Activated CD4-positive, alpha-beta T cell treated with anti-CD3 and anti-CD28 coated beads, Interleukin-2, amount 50 U/mL, for 48 hours (primary cell): ENCODE results near the gene DROSHA.
A peak's percentile ranks its signal among the peaks of the same experiment; 100 is the strongest.
"Not testable (repeated sequence)": the region's sequence is repeated elsewhere in the genome, so short reads cannot be mapped to it uniquely, and the experiment has no call there.

Experiments
- DNase-seq, 2 experiments: peaks; one replicate each; pipeline ENCODE4 v3.0.0-alpha.2; 2020

Gene DROSHA

GRCh38 chr5:31531888-31532547 is at the start of gene DROSHA, which contains the start of gene C5orf22:
TSS of gene DROSHA (minus strand) at chr5:31532093. CDS start at chr5:31529059, 3,034 bp downstream.
TSS of gene C5orf22 (plus strand) at chr5:31532301. CDS start at chr5:31532393, 92 bp downstream.
- peak; percentile 94 to 95 for DNase-seq

- DNase-seq, result no peak
Observed at GRCh38 chr5:31579558-31579957, 47.7 kb upstream of the DROSHA start.

GRCh38 chr5:31577438-31577837 is 45.5 kb upstream of the DROSHA start:
- no peak for DNase-seq

GRCh38 chr5:31574772-31575171 is 42.9 kb upstream of the DROSHA start:
- DNase-seq, result no peak

GRCh38 chr5:31573494-31574142 is 41.7 kb upstream of the DROSHA start:
- no peak for DNase-seq

- DNase-seq, result no peak
Observed at GRCh38 chr5:31569068-31569467, 37.2 kb upstream of the DROSHA start.

- DNase-seq, result no peak
Observed at GRCh38 chr5:31568302-31568835, 36.5 kb upstream of the DROSHA start.

- not testable (repeated sequence) for DNase-seq
Observed at GRCh38 chr5:31566362-31566761, 34.5 kb upstream of the DROSHA start.

- no peak for DNase-seq
Observed at GRCh38 chr5:31563216-31563615, 31.3 kb upstream of the DROSHA start.

- no peak for DNase-seq
Observed at GRCh38 chr5:31561946-31562345, 30.1 kb upstream of the DROSHA start.

- DNase-seq, result no peak
Observed at GRCh38 chr5:31559942-31560341, 28.0 kb upstream of the DROSHA start.

GRCh38 chr5:31556461-31556860 is 24.6 kb upstream of the DROSHA start:
- DNase-seq, result no peak

- no peak for DNase-seq
Observed at GRCh38 chr5:31554552-31554951, 22.7 kb upstream of the DROSHA start.

- DNase-seq, result no peak
Observed at GRCh38 chr5:31553863-31554262, 22.0 kb upstream of the DROSHA start.

- DNase-seq, result no peak
Observed at GRCh38 chr5:31551878-31552277, 20.0 kb upstream of the DROSHA start.

GRCh38 chr5:31549114-31549513 is 17.2 kb upstream of the DROSHA start:
- DNase-seq, result peak in 1 of 2 experiments; percentile 25

GRCh38 chr5:31537851-31538250 is 6.0 kb upstream of the DROSHA start:
- no peak for DNase-seq

- DNase-seq, result no peak
Observed at GRCh38 chr5:31537349-31537748, 5.5 kb upstream of the DROSHA start.

- no peak for DNase-seq
Observed at GRCh38 chr5:31536873-31537272, 5.0 kb upstream of the DROSHA start.

- no peak for DNase-seq
Observed at GRCh38 chr5:31534527-31535046, 2.7 kb upstream of the DROSHA start.

GRCh38 chr5:31531543-31531887 is 378 bp downstream of the DROSHA start:
- peak; percentile 28 to 31 for DNase-seq

GRCh38 chr5:31530541-31531265 is 1.2 kb downstream of the DROSHA start:
- DNase-seq, result no peak

GRCh38 chr5:31523041-31523440 is 8.9 kb downstream of the DROSHA start:
- no peak for DNase-seq
